SU-DHL-6 (cell line): ENCODE measurements around the gene IQCN.

Experiments used
- H2AFZ ChIP-seq: fragments of 200-600 bp; sonication (generic); 2 replicates; pipeline ENCODE4 v1.6.1; 2014; ENCODE audit warnings: low read depth, mild to moderate bottlenecking, moderate library complexity, mixed read lengths, antibody characterized with exemption, low read length; ENCODE audit not compliant: severe bottlenecking
- H3F3A ChIP-seq: fragments of 200-600 bp; shearing (Covaris generic); 2 replicates; pipeline ENCODE4 v1.6.0; 2016; ENCODE audit warnings: antibody characterized with exemption, mild to moderate bottlenecking; ENCODE audit not compliant: insufficient read depth
- H3K27ac ChIP-seq: fragments of 200-600 bp; sonication (generic); 2 replicates; pipeline ENCODE4 v1.5.1; 2016; ENCODE audit warnings: low read depth, mild to moderate bottlenecking, low read length, moderate library complexity, mixed read lengths
- H3K27me3 ChIP-seq: fragments of 200-600 bp; sonication (generic), shearing (Covaris generic); 2 replicates; pipeline ENCODE4 v1.6.0; 2014; ENCODE audit warnings: mild to moderate bottlenecking, low read length
- H3K36me3 ChIP-seq: fragments of 200-600 bp; sonication (generic); 2 replicates; pipeline ENCODE4 v1.6.1; 2014; ENCODE audit warnings: mild to moderate bottlenecking, low read length, mixed read lengths
- H3K4me2 ChIP-seq: fragments of 300-600, 200-600 bp; shearing (Covaris generic), sonication (generic); 2 replicates; pipeline ENCODE4 v1.6.0; 2014; ENCODE audit warnings: low read length, low read depth, mild to moderate bottlenecking; ENCODE audit not compliant: poor library complexity, severe bottlenecking
- H3K4me3 ChIP-seq: fragments of 200-600 bp; sonication (generic); 2 replicates; pipeline ENCODE4 v1.5.1; 2014; ENCODE audit warnings: antibody characterized with exemption, low read length, mild to moderate bottlenecking, mixed read lengths; ENCODE audit not compliant: insufficient read depth, poor library complexity, severe bottlenecking
- H3K79me2 ChIP-seq: fragments of 200-600 bp; sonication (generic); 2 replicates; pipeline ENCODE4 v1.6.1; 2014; ENCODE audit warnings: mild to moderate bottlenecking, low read length, moderate library complexity; ENCODE audit not compliant: insufficient read depth
- H3K9ac ChIP-seq: fragments of 200-600 bp; sonication (generic); 2 replicates; pipeline ENCODE4 v1.7.0; 2014; ENCODE audit warnings: mild to moderate bottlenecking, low read length
- H3K9me2 ChIP-seq: fragments of 200-600 bp; sonication (generic); replicated peaks from 2 replicates; pipeline ENCODE4 v1.6.1; 2014; ENCODE audit warnings: low read length; ENCODE audit not compliant: insufficient read depth
- H3K9me3 ChIP-seq: fragments of 200-600 bp; sonication (generic); 2 replicates; pipeline ENCODE4 v1.6.1; 2014; ENCODE audit warnings: low read length, mixed read lengths; ENCODE audit not compliant: insufficient read depth
- H4K20me1 ChIP-seq: fragments of 200-600 bp; sonication (generic); 2 replicates; pipeline ENCODE4 v1.6.1; 2014; ENCODE audit warnings: low read depth, mild to moderate bottlenecking, antibody characterized with exemption, low read length, moderate library complexity, mixed read lengths
- EZH2phosphoT487 ChIP-seq: fragments of 200-600 bp; sonication (generic), shearing (Covaris generic); conservative IDR thresholded peaks from 2 replicates; pipeline ENCODE4 v1.6.1; 2018; ENCODE audit warnings: mild to moderate bottlenecking, antibody characterized with exemption, low read length, moderate library complexity, mixed read lengths
- TF ChIP-seq, protein P1 (sequence below): fragments of 200-600 bp; sonication (generic); IDR thresholded peaks from one replicate; pipeline ENCODE4 v1.5.1; 2017; ENCODE audit warnings: antibody characterized with exemption, mild to moderate bottlenecking, low read length, moderate library complexity; ENCODE audit not compliant: insufficient read depth, poor library complexity, severe bottlenecking

The IQCN gene, protein sequence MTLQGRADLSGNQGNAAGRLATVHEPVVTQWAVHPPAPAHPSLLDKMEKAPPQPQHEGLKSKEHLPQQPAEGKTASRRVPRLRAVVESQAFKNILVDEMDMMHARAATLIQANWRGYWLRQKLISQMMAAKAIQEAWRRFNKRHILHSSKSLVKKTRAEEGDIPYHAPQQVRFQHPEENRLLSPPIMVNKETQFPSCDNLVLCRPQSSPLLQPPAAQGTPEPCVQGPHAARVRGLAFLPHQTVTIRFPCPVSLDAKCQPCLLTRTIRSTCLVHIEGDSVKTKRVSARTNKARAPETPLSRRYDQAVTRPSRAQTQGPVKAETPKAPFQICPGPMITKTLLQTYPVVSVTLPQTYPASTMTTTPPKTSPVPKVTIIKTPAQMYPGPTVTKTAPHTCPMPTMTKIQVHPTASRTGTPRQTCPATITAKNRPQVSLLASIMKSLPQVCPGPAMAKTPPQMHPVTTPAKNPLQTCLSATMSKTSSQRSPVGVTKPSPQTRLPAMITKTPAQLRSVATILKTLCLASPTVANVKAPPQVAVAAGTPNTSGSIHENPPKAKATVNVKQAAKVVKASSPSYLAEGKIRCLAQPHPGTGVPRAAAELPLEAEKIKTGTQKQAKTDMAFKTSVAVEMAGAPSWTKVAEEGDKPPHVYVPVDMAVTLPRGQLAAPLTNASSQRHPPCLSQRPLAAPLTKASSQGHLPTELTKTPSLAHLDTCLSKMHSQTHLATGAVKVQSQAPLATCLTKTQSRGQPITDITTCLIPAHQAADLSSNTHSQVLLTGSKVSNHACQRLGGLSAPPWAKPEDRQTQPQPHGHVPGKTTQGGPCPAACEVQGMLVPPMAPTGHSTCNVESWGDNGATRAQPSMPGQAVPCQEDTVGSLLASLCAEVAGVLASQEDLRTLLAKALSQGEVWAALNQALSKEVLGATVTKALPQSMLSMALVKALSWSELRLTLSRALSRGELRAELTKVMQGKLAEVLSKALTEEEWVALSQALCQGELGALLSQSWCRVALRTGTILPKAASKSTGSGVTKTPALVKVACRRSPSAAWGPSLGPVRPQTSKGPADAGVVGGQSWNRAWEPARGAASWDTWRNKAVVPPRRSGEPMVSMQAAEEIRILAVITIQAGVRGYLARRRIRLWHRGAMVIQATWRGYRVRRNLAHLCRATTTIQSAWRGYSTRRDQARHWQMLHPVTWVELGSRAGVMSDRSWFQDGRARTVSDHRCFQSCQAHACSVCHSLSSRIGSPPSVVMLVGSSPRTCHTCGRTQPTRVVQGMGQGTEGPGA (N-terminal part only)

DNA sequence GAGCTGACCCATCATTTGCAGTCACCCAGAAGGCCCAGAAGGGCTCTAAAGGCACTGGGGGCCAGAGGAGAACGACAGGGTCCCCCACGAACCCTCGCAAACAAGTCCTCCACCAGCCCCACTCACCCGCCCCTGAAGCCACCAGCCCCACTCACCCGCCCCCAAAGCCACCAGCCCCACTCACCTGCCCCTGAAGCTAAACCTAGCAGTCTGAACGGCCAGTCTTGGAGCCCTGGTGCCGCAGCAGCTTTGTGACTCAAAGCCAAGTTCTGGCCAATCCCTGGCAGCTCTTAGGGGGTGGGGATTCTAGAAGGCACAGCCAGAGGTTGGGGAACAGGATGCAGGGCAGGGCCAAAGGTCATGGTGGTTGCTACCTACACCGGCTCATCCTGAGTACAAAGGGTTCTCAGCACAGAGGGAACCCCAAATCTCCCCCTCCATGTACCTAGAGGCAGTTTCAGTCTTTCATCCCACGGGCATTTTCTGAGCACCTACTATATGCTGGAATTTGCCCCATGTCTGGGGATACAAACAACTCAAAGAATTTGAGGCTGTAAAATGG, at the start of gene IQCN:
Gene IQCN (minus strand): TSS at position 234 of the 562 bp plus-strand sequence. CDS start 4,974 bp downstream, outside the sequence.
- no peaks in the 10 kb centered on the region for H4K20me1 ChIP-seq
- H3K27ac ChIP-seq: no peak within 1 kb of the TSS
- H2AFZ ChIP-seq: no peak within 1 kb of the TSS
- H3K9me3 ChIP-seq: no peaks in the 10 kb centered on the region
- no peak for TF ChIP-seq EZH2phosphoT487
- TF ChIP-seq, protein P1, sequence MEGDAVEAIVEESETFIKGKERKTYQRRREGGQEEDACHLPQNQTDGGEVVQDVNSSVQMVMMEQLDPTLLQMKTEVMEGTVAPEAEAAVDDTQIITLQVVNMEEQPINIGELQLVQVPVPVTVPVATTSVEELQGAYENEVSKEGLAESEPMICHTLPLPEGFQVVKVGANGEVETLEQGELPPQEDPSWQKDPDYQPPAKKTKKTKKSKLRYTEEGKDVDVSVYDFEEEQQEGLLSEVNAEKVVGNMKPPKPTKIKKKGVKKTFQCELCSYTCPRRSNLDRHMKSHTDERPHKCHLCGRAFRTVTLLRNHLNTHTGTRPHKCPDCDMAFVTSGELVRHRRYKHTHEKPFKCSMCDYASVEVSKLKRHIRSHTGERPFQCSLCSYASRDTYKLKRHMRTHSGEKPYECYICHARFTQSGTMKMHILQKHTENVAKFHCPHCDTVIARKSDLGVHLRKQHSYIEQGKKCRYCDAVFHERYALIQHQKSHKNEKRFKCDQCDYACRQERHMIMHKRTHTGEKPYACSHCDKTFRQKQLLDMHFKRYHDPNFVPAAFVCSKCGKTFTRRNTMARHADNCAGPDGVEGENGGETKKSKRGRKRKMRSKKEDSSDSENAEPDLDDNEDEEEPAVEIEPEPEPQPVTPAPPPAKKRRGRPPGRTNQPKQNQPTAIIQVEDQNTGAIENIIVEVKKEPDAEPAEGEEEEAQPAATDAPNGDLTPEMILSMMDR: no peak
- no peaks in the 10 kb centered on the region for H3K9me2 ChIP-seq
- no peak within 1 kb of the TSS for H3K4me2 ChIP-seq
- no peak within 1 kb of the TSS for H3K4me3 ChIP-seq
- H3K79me2 ChIP-seq: no peaks in the 10 kb centered on the region
- H3K9ac ChIP-seq: no peak within 1 kb of the TSS
- H3K36me3 ChIP-seq: no peaks in the 10 kb centered on the region
- no peaks in the 10 kb centered on the region for H3K27me3 ChIP-seq
- 0 out of 2 replicates have a peak, but pooled peaks cover 10% of the 10 kb centered on the region for H3F3A ChIP-seq

DNA sequence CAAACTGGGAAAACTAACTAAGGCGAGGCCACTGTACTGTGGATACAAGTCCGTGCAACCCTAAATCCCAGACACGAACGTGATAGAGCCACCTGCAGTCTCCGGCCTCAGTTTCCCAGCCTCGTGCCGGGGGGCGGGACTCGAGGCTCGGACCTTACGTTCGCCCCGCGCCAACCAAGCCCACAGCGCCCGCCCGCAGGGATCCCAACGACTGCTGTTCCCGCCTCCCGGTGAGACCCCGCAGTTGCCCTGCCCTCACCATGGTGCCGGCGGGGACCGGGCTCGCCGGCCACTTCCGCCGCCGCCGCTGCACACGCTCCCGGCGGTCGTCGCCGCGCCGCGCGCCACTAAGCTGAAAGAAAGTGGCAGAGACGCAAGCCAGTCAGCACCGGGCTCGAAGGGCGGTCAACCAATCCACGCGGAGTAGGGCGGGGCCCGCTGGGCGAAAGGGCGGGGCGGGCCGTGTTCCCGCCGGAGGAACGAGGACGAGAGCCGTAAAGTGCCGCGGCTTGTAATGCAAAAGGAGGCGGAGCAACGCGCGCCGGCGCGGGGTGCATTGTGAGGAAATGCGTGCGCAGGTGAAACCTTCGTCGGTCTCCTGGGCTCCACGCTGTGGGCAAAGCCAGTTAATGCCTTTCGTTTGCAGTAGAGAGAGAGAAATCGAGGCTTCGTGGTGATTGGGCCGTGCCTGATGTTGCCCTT, 48.7 kb upstream of the IQCN start, which contains the start of gene LSM4:
Gene LSM4 (minus strand): TSS at position 318 of the 702 bp plus-strand sequence. CDS start 56 bp downstream, at position 262.
- Histone ChIP-seq H3K9me3 (no peaks in the 10 kb centered on the region), H3K79me2 (peaks cover 40% of the 10 kb centered on the region), H3K9me2 (no peaks in the 10 kb centered on the region), H4K20me1 (no peaks in the 10 kb centered on the region), H3K4me2 (peak within 1 kb of the TSS; percentile 95), H3K27ac (peak within 1 kb of the TSS; percentile 84), H3K27me3 (no peaks in the 10 kb centered on the region), H3F3A (peaks cover 11% of the 10 kb centered on the region), H3K36me3 (no peaks in the 10 kb centered on the region), H2AFZ (peak within 1 kb of the TSS; percentile 88), H3K4me3 (peak within 1 kb of the TSS; percentile 65), H3K9ac (peak within 1 kb of the TSS; percentile 90)
- TF ChIP-seq, protein P1: peak; percentile 33
- TF ChIP-seq EZH2phosphoT487: no peak
